Bone marrow (tissue), 2 donors: ENCODE data around the gene C17orf114.

Experiments
- DNase-seq, 2 donors: peaks; one replicate each; lab custom pipeline; 2025; lab: John Stamatoyannopoulos, UW

The C17orf114 gene

DNA sequence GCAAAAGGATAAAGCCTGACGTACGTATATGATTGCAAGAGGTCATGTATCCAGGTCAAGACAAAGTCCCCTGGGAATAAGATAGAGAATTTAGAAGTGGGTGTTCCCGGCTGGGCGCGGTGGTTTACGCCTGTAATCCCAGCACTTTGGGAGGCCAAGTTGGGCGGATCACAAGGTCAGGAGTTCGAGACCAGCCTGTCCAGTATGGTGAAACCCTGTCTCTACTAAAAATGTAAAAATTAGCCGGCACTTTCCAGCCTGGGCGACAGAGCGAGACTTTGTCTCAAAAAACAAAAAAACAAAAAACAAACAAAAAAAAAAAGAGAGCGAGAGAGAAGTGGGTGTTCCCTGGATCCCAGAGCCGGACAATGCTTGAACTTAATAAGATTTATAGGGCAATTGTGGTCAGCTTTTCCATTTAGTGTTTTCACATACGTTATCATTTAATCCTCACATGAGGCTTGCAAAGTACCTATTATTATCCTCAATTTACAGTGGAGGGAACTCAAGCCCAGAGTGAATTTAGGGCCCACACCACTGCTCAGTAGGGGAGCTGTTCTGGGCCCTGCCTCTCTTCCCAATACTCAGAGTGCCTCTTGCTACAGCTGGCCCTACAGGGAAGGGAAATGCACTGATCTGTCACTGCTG is 13.8 kb downstream of the C17orf114 start:
- DNase-seq = no peak

- no peak for DNase-seq
Observed at GRCh38 chr17:4786516-4786915, 15.6 kb downstream of the C17orf114 start.

GRCh38 chr17:4786106-4786511 is 16.0 kb downstream of the C17orf114 start, which contains the start of gene VMO1:
TSS of gene VMO1 (minus strand) at chr17:4786364. CDS start at chr17:4786352, 12 bp downstream.
- no peak for DNase-seq

GRCh38 chr17:4785311-4786105 is 16.6 kb downstream of the C17orf114 start:
- no peak for DNase-seq

GRCh38 chr17:4782652-4783051 is 19.5 kb downstream of the C17orf114 start:
- DNase-seq = peak in 1 of 2 donors; percentile 30

- DNase-seq = no peak
Observed at GRCh38 chr17:4780325-4780955, 21.7 kb downstream of the C17orf114 start.

- DNase-seq = no peak
Observed at GRCh38 chr17:4777969-4778760, 24.0 kb downstream of the C17orf114 start.

DNA sequence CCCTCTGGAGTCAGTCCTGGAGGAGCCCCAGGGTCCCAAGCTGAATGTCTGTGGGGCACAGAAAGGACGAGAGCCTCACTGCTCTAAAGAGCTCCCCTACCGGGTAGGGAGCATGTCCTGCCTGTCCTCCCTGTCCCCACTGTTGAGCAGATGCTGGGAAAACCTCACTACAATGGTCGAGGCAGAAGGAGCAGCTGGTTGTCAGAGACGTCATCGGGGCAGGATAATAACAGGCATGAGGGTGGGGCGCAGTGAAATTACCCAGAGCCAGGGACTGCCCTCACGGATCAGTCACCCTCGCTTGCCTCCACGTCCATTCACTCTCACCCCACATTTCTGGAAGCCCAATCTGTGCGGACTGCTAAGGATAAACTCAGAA is 29.9 kb downstream of the C17orf114 start:
- no peak for DNase-seq

- no peak for DNase-seq
Observed at GRCh38 chr17:4771519-4772234, 30.5 kb downstream of the C17orf114 start, which contains the start of gene TM4SF5. TSS of gene TM4SF5 (plus strand) at chr17:4771886. CDS start at chr17:4771923, 37 bp downstream.

DNA sequence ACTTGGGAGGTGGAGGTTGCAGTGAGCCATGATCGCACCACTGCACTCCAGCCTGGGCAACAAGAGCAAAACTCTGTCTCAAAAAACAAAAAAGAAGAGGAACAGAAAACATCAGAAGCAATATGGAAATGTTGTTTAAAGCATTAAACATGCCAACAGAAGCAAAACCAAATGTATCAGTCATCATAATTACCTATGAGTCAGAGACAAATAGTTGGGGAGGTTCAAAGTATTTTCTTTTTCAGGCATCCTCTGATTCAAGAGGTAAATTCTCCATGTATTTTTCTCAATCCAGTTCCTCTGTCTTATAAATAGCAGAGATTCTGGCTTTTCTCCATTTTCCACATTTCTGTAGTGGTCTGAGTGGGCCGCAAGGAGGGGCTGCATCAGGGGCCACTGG is 32.5 kb downstream of the C17orf114 start:
- no peak for DNase-seq

DNA sequence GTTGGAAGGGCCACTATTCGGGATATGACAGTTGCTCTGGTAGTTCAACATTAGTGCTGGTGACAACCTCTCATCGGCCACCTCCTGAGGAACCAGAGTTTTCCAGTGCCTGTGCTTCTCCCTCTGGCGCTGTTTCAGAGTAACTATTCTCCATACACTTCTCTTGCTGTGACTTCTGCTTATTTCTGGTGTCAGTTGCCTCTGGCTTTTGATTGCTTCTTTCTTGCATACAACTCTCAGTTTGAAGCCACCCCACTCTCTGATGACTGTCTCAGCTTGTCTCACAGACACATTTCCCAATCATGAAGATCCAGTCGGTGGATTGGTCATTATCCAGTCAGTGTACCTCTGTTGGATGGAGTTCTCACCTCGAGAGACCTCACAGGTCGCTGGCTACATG is 33.8 kb downstream of the C17orf114 start:
- no peak for DNase-seq

DNA sequence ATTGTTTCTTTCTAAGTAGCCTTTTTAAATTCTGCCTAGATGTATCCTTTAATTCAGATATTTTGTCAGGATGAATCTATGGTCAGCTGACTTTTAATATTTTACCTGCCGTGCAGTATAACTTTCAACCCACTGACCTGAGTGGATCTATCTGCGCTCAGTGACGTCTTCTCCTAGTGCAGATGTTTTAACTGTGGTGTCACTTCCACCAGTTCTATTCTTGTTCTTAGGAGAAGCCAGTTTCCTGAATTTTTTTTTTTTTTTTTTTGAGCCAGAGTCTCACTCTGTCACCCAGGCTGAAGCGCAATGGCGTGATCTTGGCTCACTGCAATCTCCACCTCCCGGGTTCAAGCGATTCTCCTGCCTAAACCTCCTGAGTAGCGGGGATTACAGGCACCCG is 35.4 kb downstream of the C17orf114 start:
- no peak for DNase-seq

DNA sequence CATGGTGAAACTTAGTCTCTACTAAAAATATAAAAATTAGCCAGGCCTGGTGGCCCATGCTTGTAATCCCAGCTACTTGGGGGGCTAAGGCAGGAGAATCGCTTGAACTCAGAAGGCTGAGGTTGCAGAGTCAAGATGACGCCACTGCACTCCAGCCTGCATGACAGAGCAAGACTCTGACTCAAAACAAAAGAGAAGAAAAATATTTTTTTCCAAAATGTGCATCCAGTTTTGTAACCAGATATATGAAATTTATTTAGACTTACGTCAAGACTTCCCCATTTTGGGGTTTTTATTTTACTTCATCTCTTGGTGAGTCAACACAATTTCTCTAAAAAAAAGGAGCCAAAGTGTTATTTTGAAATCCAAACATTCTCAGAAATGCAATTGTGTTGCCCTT is 35.9 kb downstream of the C17orf114 start:
- peak; percentile 11 to 54 for DNase-seq

DNA sequence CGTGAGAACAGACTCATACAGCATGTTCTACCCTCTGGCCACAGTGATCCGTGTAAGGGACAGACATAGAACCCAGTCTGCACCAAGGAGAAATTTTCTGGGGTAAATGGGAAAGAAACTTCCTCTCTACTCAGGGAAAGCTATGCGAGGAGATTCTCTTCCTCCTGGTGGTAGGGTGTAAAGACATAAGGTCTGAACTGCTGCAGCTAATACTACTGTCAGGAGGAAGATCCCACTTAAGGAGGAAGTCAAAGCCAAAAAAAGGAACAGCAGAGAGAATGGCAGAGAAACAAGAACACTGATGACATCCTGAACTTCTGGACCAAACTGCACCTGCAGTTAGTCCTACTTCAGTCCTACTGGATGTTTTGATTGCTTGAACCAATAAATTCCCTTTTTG is 37.5 kb downstream of the C17orf114 start:
- DNase-seq = peak in 1 of 2 donors; percentile 70

DNA sequence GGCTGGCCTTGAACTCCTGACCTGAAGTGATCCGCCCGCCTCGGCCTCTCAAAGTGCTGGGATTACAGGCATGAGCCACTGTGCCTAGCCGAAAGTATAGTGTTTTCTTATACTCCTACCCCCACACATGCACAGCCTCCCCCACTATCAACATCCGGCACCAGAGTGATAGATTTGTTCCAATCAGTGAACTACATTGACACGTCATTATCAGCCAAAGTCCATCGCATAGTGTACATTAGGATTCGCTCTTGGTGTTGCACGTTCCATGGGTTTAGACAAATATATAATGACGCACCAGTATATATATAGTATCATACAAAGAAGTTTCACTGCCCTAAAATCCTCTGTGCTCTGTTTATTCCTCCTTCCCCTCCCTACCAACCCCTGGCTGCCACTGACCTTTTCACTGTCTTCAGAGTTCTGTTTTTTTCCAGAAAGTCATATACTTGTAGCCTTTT is 42.3 kb downstream of the C17orf114 start:
- no peak for DNase-seq

DNA sequence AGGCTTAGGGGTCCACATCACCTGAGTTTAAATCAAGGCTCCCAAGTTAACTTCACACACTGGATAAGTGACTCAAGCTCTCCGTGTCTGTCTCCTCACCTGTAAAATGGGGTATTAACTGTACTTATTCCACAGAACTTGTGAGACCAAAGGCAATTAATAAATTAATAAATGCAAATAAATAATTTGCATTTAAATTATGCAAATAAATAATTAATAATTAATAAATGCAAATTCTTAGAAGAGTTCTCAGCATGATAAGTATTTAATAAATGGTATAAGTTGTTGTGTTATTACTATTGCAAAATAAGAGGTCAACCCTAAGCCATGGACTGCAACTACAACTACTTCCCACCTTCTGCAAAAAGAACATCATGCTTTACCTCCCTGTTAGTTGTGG is 48.7 kb downstream of the C17orf114 start:
- no peak for DNase-seq

- no peak for DNase-seq
Observed at GRCh38 chr17:4751932-4752331, 50.2 kb downstream of the C17orf114 start.
